Esophagus squamous epithelium (tissue), 5 donors: ENCODE measurements around the gene CHKB. TPM values are rescaled to one million over a fixed set of nuclear protein-coding genes. Genes with fewer than 3 reads are reported as not detected.

Experiments used
- DNase-seq: peaks from one replicate; lab custom pipeline; 2025; lab: John Stamatoyannopoulos, UW
- H3K27ac ChIP-seq, 4 donors: fragments of 200-600 bp; sonication (generic); one replicate each; pipeline ENCODE4 v1.5.1; 2016 to 2019; ENCODE audit warnings: mild to moderate bottlenecking in 1 of 4
- H3K27me3 ChIP-seq, 4 donors: fragments of 200-600 bp; sonication (generic); 1 replicate in 3 of 4; 2 replicates in 1 of 4; pipeline versions ENCODE4 v1.5.1 to v1.6.0; 2017 to 2021; ENCODE audit warnings: antibody characterized with exemption in 1 of 4
- H3K36me3 ChIP-seq, 3 donors: fragments of 200-600 bp; sonication (generic); one replicate each; pipeline ENCODE4 v1.5.1; 2016 to 2019
- H3K4me1 ChIP-seq, 3 donors: fragments of 200-600 bp; sonication (generic); one replicate each; pipeline ENCODE4 v1.5.1; 2017 to 2019
- H3K4me3 ChIP-seq, 4 donors: fragments of 200-600 bp; sonication (generic); 1 replicate in 3 of 4; 2 replicates in 1 of 4; pipeline ENCODE4 v1.5.1; 2016 to 2019; ENCODE audit warnings: mild to moderate bottlenecking in 2 of 4, moderate library complexity in 1 of 4
- H3K9me3 ChIP-seq, 3 donors: fragments of 200-600 bp; sonication (generic); one replicate each; pipeline ENCODE4 v1.5.1; 2016 to 2019
- CTCF ChIP-seq, 6 experiments: fragments of 450-650 bp in 4 of 6; fragments of 200-600 bp in 2 of 6; sonication (generic) in 2 of 6; IDR thresholded peaks; one replicate each; pipeline ENCODE4 v1.5.1; 2016 to 2019; ENCODE audit warnings: antibody characterized with exemption in 6 of 6, mild to moderate bottlenecking in 4 of 6, moderate library complexity in 4 of 6
- POLR2A ChIP-seq, 4 donors: fragments of 450-650 bp; IDR thresholded peaks; one replicate each; pipeline ENCODE4 v1.6.1; 2017; ENCODE audit warnings: antibody characterized with exemption in 4 of 4, mild to moderate bottlenecking in 4 of 4, moderate library complexity in 3 of 4
- WGBS, 2 donors: methylation state at CpG; one replicate each; pipeline ENCODE4 v1.1.5; 2018; 5-methylcytosine and 5-hydroxymethylcytosine counted together
- intact Hi-C: fragments of 100-400 bp; cut with DNase I; formaldehyde crosslinking; loops from one replicate; pipeline ENCODE4 v1.15.0; 2022
- total RNA-seq, 4 donors: library from RNA; depleted of rRNA; stranded (reverse); fragments of >200 nt; gene quantifications; one replicate each; pipeline ENCODE4 v1.1.0, GENCODE V29; 2016
- donor health status: DM: yes; HTN: yes; CAD: no.

Gene CHKB
- total RNA-seq, 4 donors from 2014 or later: 16.7 to 51.2 (median 35.4) TPM

DNA sequence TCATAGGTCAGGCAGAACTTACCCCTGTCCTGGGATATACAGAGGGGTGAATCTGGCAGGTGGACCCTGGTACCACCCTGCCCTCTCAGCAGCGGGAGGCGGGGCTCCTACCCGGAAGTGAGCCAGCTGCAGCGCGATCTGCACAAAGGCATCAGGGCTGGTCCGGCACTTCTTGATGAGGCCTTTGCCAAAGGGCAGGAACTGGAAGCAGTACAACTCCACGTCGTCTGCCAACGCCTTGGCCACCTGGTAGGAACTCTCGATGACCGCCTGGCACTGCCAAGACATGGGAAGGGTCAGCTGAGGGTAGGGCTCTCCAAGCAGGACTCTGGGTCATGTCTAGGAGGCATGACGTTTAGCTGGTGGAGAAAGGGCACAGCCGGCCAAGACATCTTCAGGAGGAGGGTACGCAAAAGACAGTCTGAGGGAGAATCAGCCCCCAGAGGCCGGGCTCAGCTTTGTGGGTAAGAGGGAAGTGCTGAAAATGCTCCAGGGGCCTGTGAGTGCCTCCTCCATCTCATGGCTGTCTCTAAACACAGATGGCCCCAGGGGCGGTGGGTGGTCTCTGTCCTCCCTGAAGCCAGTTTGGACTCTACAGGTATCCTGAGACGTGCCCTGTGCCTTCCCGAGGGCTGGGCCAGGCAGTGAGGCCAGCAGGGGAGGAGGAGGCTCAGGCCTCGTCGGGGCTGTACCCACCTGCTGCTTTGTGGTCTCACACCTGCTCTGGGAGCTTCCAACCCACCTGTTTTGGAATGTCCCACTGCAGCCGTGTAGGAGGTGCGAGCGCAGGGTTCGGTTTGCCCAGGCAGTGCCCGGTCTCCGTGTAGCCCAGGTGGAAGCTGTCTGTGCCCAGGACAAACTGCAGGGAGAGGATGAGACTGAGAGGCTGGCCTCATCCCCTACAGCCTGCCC is 11.1 kb downstream of the CHKB start:
- Histone ChIP-seq H3K4me1 (peaks cover 0 to 8% (median 3%) of the 10 kb centered on the region in 3 donors), H3K4me3 (no peak overlapping the region), H3K36me3 (peaks cover 6 to 87% (median 6%) of the 10 kb centered on the region in 3 donors), H3K9me3 (no peaks in the 10 kb centered on the region), H3K27me3 (no peaks in the 10 kb centered on the region), H3K27ac (no peak overlapping the region)
- 84 to 100% methylated on average over 1 to 7 of the region's 26 CpGs for WGBS, 2 donors
- TF ChIP-seq CTCF (IDR thresholded peaks at IDR 0.05): no peak
- TF ChIP-seq POLR2A (IDR thresholded peaks at IDR 0.05): no peak
- no peak for DNase-seq
- intact Hi-C loops: no loop called here

- Histone ChIP-seq H3K27me3 (no peaks in the 10 kb centered on the region), H3K27ac (no peak overlapping the region), H3K4me3 (no peak overlapping the region), H3K36me3 (peaks cover 6 to 82% (median 6%) of the 10 kb centered on the region in 3 donors), H3K9me3 (no peaks in the 10 kb centered on the region), H3K4me1 (peaks cover 0 to 8% (median 3%) of the 10 kb centered on the region in 3 donors)
- 88 to 97% methylated on average over 6 to 12 of the region's 12 CpGs for WGBS, 2 donors
- intact Hi-C loops: no loop called here
- TF ChIP-seq CTCF (IDR thresholded peaks at IDR 0.05): no peak
- no peak for TF ChIP-seq POLR2A (IDR thresholded peaks at IDR 0.05)
- no peak for DNase-seq
Observed at GRCh38 chr22:50570861-50571260, 11.8 kb downstream of the CHKB start.

DNA sequence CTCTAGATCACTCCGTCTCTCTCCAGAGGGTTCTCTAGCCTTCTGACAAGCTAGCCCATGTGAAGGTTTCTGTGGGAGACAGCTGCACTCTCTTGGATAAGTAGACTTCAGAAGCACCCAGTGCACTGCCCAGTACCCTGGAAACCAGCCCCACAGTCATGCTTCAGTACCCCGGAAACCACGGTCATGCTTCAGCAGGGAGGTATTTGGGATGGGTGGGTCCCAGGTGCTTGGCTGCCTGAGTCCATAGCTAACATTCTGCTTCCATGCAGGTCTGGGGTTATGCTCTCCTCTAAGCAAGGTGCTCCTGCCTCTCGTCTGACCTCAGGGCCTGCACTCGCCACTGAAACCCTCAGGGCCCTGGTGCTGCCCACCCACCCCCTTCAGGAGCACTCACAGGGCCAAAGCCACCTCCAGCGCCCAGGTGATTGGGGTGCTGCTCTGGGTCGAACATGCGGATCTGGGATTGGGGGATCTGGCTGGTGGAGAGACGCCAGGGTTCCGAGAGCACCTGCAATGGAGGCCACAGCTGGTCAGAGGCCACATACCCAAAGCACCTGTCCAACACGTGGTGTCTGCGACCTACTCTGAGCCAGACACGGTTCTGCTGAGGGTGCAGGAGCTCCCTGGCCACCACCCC is 12.6 kb downstream of the CHKB start:
- Histone ChIP-seq H3K36me3 (peaks cover 6 to 78% (median 6%) of the 10 kb centered on the region in 3 donors), H3K27me3 (no peaks in the 10 kb centered on the region), H3K9me3 (no peaks in the 10 kb centered on the region), H3K4me1 (peaks cover 0 to 8% (median 3%) of the 10 kb centered on the region in 3 donors), H3K27ac (no peak overlapping the region), H3K4me3 (no peak overlapping the region)
- no peak for DNase-seq
- intact Hi-C loops: no loop called here
- no peak for TF ChIP-seq CTCF (IDR thresholded peaks at IDR 0.05)
- TF ChIP-seq POLR2A (IDR thresholded peaks at IDR 0.05): no peak
- WGBS, 2 donors: 70 to 89% methylated on average over 2 to 4 of the region's 13 CpGs

- Histone ChIP-seq H3K27me3 (no peaks in the 10 kb centered on the region), H3K4me3 (no peak overlapping the region), H3K36me3 (peaks cover 6 to 68% (median 6%) of the 10 kb centered on the region in 3 donors), H3K9me3 (no peaks in the 10 kb centered on the region), H3K4me1 (peaks cover 0 to 14% (median 3%) of the 10 kb centered on the region in 3 donors), H3K27ac (no peak overlapping the region)
- intact Hi-C loops: no loop called here
- DNase-seq: no peak
- WGBS, 2 donors: 78 to 95% methylated on average over 3 of the region's 8 CpGs
- TF ChIP-seq CTCF (IDR thresholded peaks at IDR 0.05): no peak
Observed at GRCh38 chr22:50569041-50569459, 13.6 kb downstream of the CHKB start.

GRCh38 chr22:50568626-50569025 is 14.0 kb downstream of the CHKB start:
- TF ChIP-seq POLR2A (IDR thresholded peaks at IDR 0.05): no peak
- no peak for TF ChIP-seq CTCF (IDR thresholded peaks at IDR 0.05)
- 93% methylated on average over 2 of the region's 7 CpGs; no CpG with 5 or more reads in 1 of the 2 donors for WGBS, 2 donors
- intact Hi-C loops: no loop called here
- Histone ChIP-seq H3K27me3 (no peaks in the 10 kb centered on the region), H3K4me1 (peaks cover 0 to 19% (median 6%) of the 10 kb centered on the region in 3 donors), H3K27ac (no peak overlapping the region), H3K9me3 (no peaks in the 10 kb centered on the region), H3K36me3 (peaks cover 6 to 64% (median 6%) of the 10 kb centered on the region in 3 donors), H3K4me3 (no peak overlapping the region)
- no peak for DNase-seq
